Activated T-helper 2 cell treated with anti-CD3 and anti-CD28 coated beads, Interferon-gamma antibody, Interleukin-2, Interleukin-4, amounts not matched to agents 10 μg/mL and 5 μg/mL and 100 μg/mL, durations not matched to agents 14 hours and 24 hours and 36 hours (primary cell): ENCODE measurements around the gene SECISBP2. TPM values are rescaled to one million over a fixed set of nuclear protein-coding genes. Genes with fewer than 3 reads are reported as not detected.

Experiments
- DNase-seq: peaks from one replicate; pipeline ENCODE4 v3.0.0; 2021; ENCODE audit warnings: low spot score
- H3K27ac Mint-ChIP-seq: one replicate; pipeline ENCODE4 v1.8.0; 2021; ENCODE audit warnings: mixed read lengths
- H3K27me3 Mint-ChIP-seq: one replicate; pipeline ENCODE4 v1.8.0; 2021; ENCODE audit warnings: low read depth, mixed read lengths
- H3K36me3 Mint-ChIP-seq: one replicate; pipeline ENCODE4 v1.8.0; 2021; ENCODE audit warnings: low read depth, mixed read lengths
- H3K4me1 Mint-ChIP-seq: one replicate; pipeline ENCODE4 v1.8.0; 2021; ENCODE audit warnings: low read depth, mixed read lengths
- H3K4me3 Mint-ChIP-seq: one replicate; pipeline ENCODE4 v1.8.0; 2021; ENCODE audit warnings: low read depth, mild to moderate bottlenecking, moderate library complexity, mixed read lengths
- H3K9me3 Mint-ChIP-seq: one replicate; pipeline ENCODE4 v1.8.0; 2021; ENCODE audit warnings: mixed read lengths
- intact Hi-C: fragments of 100-400 bp; cut with micrococcal nuclease; formaldehyde crosslinking; loops from one replicate; pipeline ENCODE4 v1.15.1; 2023
- total RNA-seq: library from RNA; stranded (reverse); gene quantifications from 2 replicates; pipeline ENCODE4 v1.2.3, GENCODE V29; 2022

Gene SECISBP2
- total RNA-seq, 1 donor from 2014 or later = 51.3 TPM

GRCh38 chr9:89383721-89384300 is 65.5 kb downstream of the SECISBP2 start:
- intact Hi-C loops = no loop called here
- Mint-ChIP-seq H3K4me1 (peaks cover 39% of the 10 kb centered on the region), H3K4me3 (no peak overlapping the region), H3K36me3 (peaks cover 89% of the 10 kb centered on the region), H3K27ac (peak overlapping the region; percentile 36), H3K9me3 (no peaks in the 10 kb centered on the region), H3K27me3 (no peaks in the 10 kb centered on the region)
- no peak for DNase-seq

- Mint-ChIP-seq H3K9me3 (no peaks in the 10 kb centered on the region), H3K4me3 (no peak overlapping the region), H3K27ac (peak overlapping the region; percentile 69), H3K36me3 (peaks cover 89% of the 10 kb centered on the region), H3K4me1 (peaks cover 31% of the 10 kb centered on the region), H3K27me3 (no peaks in the 10 kb centered on the region)
- DNase-seq = no peak
- intact Hi-C loops = no loop called here
Observed at GRCh38 chr9:89384783-89385182, 66.5 kb downstream of the SECISBP2 start.

GRCh38 chr9:89386206-89386605 is 67.9 kb downstream of the SECISBP2 start:
- peak overlapping the region; percentile 35 for H3K27ac Mint-ChIP-seq
- no peaks in the 10 kb centered on the region for H3K9me3 Mint-ChIP-seq
- H3K36me3 Mint-ChIP-seq = peaks cover 90% of the 10 kb centered on the region
- intact Hi-C loops = no loop called here
- H3K4me3 Mint-ChIP-seq = no peak overlapping the region
- H3K27me3 Mint-ChIP-seq = no peaks in the 10 kb centered on the region
- peaks cover 22% of the 10 kb centered on the region for H3K4me1 Mint-ChIP-seq
- no peak for DNase-seq

GRCh38 chr9:89386797-89387196 is 68.5 kb downstream of the SECISBP2 start:
- Mint-ChIP-seq H3K27me3 (no peaks in the 10 kb centered on the region), H3K9me3 (no peaks in the 10 kb centered on the region), H3K27ac (no peak overlapping the region), H3K4me3 (no peak overlapping the region), H3K4me1 (peaks cover 16% of the 10 kb centered on the region), H3K36me3 (peaks cover 90% of the 10 kb centered on the region)
- intact Hi-C loops = no loop called here
- no peak for DNase-seq

GRCh38 chr9:89387197-89387849 is 69.0 kb downstream of the SECISBP2 start:
- intact Hi-C loops = no loop called here
- DNase-seq = no peak
- H3K36me3 Mint-ChIP-seq = peaks cover 90% of the 10 kb centered on the region
- H3K4me3 Mint-ChIP-seq = no peak overlapping the region
- H3K27ac Mint-ChIP-seq = no peak overlapping the region
- no peaks in the 10 kb centered on the region for H3K9me3 Mint-ChIP-seq
- no peaks in the 10 kb centered on the region for H3K27me3 Mint-ChIP-seq
- H3K4me1 Mint-ChIP-seq = peaks cover 12% of the 10 kb centered on the region

- no peaks in the 10 kb centered on the region for H3K27me3 Mint-ChIP-seq
- no peaks in the 10 kb centered on the region for H3K9me3 Mint-ChIP-seq
- intact Hi-C loops = no loop called here
- no peak for DNase-seq
- peaks cover 6% of the 10 kb centered on the region for H3K4me1 Mint-ChIP-seq
- H3K36me3 Mint-ChIP-seq = peaks cover 91% of the 10 kb centered on the region
- H3K27ac Mint-ChIP-seq = no peak overlapping the region
- no peak overlapping the region for H3K4me3 Mint-ChIP-seq
Observed at GRCh38 chr9:89388084-89388867, 70.0 kb downstream of the SECISBP2 start.

- no peak overlapping the region for H3K27ac Mint-ChIP-seq
- intact Hi-C loops = no loop called here
- H3K4me1 Mint-ChIP-seq = peaks cover 5% of the 10 kb centered on the region
Observed at GRCh38 chr9:89388868-89389177, 70.5 kb downstream of the SECISBP2 start.

GRCh38 chr9:89390068-89390555 is 71.8 kb downstream of the SECISBP2 start:
- Mint-ChIP-seq H3K27ac (no peak overlapping the region), H3K9me3 (no peaks in the 10 kb centered on the region), H3K27me3 (no peaks in the 10 kb centered on the region), H3K4me1 (no peaks in the 10 kb centered on the region), H3K36me3 (peaks cover 92% of the 10 kb centered on the region), H3K4me3 (no peak overlapping the region)
- intact Hi-C loops = no loop called here
- DNase-seq = no peak

More at GRCh38 chr9:89388868-89389177, 70.5 kb downstream of the SECISBP2 start:
- peaks cover 92% of the 10 kb centered on the region for H3K36me3 Mint-ChIP-seq
- no peak for DNase-seq
- H3K4me3 Mint-ChIP-seq = no peak overlapping the region
- no peaks in the 10 kb centered on the region for H3K9me3 Mint-ChIP-seq
- H3K27me3 Mint-ChIP-seq = no peaks in the 10 kb centered on the region

- intact Hi-C loops = no loop called here
- no peaks in the 10 kb centered on the region for H3K4me1 Mint-ChIP-seq
- no peaks in the 10 kb centered on the region for H3K9me3 Mint-ChIP-seq
- no peak for DNase-seq
- no peak overlapping the region for H3K4me3 Mint-ChIP-seq
- H3K27me3 Mint-ChIP-seq = no peaks in the 10 kb centered on the region
- peaks cover 92% of the 10 kb centered on the region for H3K36me3 Mint-ChIP-seq
- no peak overlapping the region for H3K27ac Mint-ChIP-seq
Observed at GRCh38 chr9:89390578-89391116, 72.3 kb downstream of the SECISBP2 start.

GRCh38 chr9:89391585-89391984 is 73.3 kb downstream of the SECISBP2 start:
- H3K27ac Mint-ChIP-seq = no peak overlapping the region
- intact Hi-C loops = no loop called here
- DNase-seq = no peak
- no peak overlapping the region for H3K4me3 Mint-ChIP-seq
- H3K36me3 Mint-ChIP-seq = peaks cover 92% of the 10 kb centered on the region
- no peaks in the 10 kb centered on the region for H3K4me1 Mint-ChIP-seq
- H3K27me3 Mint-ChIP-seq = no peaks in the 10 kb centered on the region
- H3K9me3 Mint-ChIP-seq = no peaks in the 10 kb centered on the region

GRCh38 chr9:89394412-89394811 is 76.1 kb downstream of the SECISBP2 start:
- no peak for DNase-seq
- no peaks in the 10 kb centered on the region for H3K27me3 Mint-ChIP-seq
- peaks cover 95% of the 10 kb centered on the region for H3K36me3 Mint-ChIP-seq
- H3K9me3 Mint-ChIP-seq = no peaks in the 10 kb centered on the region
- no peak overlapping the region for H3K27ac Mint-ChIP-seq
- no peak overlapping the region for H3K4me3 Mint-ChIP-seq
- H3K4me1 Mint-ChIP-seq = peaks cover 2% of the 10 kb centered on the region
- intact Hi-C loops = no loop called here

- Mint-ChIP-seq H3K4me1 (peaks cover 2% of the 10 kb centered on the region), H3K9me3 (no peaks in the 10 kb centered on the region), H3K36me3 (peaks cover 93% of the 10 kb centered on the region), H3K27me3 (no peaks in the 10 kb centered on the region), H3K4me3 (no peak overlapping the region), H3K27ac (no peak overlapping the region)
- intact Hi-C loops = no loop called here
- DNase-seq = no peak
Observed at GRCh38 chr9:89395931-89396710, 77.8 kb downstream of the SECISBP2 start.
